Liver (tissue), 1 donor: ENCODE data around the gene LRRC47.

ENCODE experiments used
- YY1 ChIP-seq: IDR thresholded peaks from 2 replicates; pipeline ENCODE4 v1.6.1; 2016; ENCODE audit warnings: antibody characterized with exemption, mild to moderate bottlenecking
- TF ChIP-seq, protein P1 (sequence below): IDR thresholded peaks from 2 replicates; pipeline ENCODE4 v1.6.1; 2016; ENCODE audit warnings: antibody characterized with exemption

DNA sequence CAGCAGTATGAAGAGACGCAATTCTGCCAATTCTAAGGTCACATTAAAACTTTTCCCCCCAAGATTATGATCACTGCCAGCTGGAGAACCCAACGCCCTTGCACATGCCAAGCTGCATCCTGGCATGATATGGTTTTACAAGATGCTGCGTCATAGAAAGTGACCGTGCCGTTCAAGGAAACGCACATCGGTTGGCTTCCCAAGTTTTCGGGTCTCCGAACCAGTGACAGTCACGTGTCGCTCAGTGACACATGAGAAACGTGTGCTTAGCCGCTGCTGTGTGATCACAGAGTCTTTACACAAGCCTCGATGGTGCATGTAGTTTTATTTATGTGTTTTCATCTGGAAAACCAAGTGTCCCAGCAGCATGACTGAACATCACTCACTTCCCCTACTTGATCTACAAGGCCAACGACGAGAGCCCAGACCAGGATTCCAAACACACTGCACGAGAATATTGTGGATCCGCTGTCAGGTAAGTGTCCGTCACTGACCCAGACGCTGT lies 16.3 kb downstream of the LRRC47 start:
- TF ChIP-seq, protein P1, sequence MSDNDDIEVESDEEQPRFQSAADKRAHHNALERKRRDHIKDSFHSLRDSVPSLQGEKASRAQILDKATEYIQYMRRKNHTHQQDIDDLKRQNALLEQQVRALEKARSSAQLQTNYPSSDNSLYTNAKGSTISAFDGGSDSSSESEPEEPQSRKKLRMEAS, result no peak
- TF ChIP-seq YY1, result no peak
